NCI-H460 (cell line): ENCODE data around the gene FADS1. TPM values are rescaled to one million over a fixed set of nuclear protein-coding genes. Genes with fewer than 3 reads are reported as not detected.
A peak's percentile ranks its signal among the peaks of the same experiment; 100 is the strongest.

ENCODE experiments used
- DNase-seq: peaks from one replicate; pipeline ENCODE4 v3.0.0-alpha.2; 2016; ENCODE audit warnings: low read depth; ENCODE audit errors: extremely low read depth
- total RNA-seq: library from RNA; depleted of rRNA; stranded (reverse); fragments of >200 nt; shearing (Covaris generic); gene quantifications from 2 replicates; pipeline ENCODE4 v1.2.3, GENCODE V29; 2014

The FADS1 gene
- total RNA-seq, 1 experiment from 2014 or later: 95.9 TPM

DNA sequence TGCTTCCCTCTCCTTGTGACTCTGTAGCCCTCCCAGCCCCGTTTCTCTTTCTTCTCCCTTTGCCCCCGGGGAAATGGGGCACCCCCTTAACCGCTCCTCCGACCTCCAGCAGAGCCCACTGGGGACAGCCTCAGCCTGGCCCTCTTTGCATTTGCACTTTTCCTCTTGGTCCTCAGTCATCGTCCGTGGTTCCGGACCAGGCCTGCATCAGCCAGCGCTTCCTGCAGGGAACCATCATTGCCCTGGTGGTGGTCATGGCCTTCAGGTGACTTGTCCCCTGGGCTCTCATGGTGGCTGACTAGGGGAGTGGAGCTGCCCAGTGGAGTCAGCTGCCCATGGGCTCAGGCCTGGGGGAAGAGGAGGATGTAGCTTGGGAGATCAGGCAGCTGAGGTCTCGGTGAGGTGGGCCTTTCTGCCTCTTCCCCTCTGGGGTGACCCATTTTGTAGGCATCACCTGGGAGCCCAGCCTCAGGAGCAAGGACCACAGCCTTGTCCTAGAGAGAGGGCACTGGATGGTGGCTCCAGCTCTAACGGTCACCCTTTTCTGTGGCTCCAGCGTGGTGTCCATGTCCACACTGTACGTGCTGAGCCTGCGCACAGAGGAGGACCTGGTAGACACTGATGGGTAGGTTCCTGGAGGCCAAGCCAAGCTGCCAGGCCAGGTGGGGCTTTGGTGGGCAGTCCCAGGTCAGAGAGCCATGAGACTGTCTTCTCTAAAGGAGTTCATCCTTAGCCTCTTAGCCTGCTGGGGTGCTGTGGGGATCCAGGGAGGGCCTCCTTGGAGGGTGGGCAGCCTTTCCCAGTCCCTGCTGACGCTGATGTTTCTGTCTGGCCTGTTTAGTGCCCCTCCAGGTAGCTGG, 36.9 kb downstream of the FADS1 start:
- no peak for DNase-seq

DNA sequence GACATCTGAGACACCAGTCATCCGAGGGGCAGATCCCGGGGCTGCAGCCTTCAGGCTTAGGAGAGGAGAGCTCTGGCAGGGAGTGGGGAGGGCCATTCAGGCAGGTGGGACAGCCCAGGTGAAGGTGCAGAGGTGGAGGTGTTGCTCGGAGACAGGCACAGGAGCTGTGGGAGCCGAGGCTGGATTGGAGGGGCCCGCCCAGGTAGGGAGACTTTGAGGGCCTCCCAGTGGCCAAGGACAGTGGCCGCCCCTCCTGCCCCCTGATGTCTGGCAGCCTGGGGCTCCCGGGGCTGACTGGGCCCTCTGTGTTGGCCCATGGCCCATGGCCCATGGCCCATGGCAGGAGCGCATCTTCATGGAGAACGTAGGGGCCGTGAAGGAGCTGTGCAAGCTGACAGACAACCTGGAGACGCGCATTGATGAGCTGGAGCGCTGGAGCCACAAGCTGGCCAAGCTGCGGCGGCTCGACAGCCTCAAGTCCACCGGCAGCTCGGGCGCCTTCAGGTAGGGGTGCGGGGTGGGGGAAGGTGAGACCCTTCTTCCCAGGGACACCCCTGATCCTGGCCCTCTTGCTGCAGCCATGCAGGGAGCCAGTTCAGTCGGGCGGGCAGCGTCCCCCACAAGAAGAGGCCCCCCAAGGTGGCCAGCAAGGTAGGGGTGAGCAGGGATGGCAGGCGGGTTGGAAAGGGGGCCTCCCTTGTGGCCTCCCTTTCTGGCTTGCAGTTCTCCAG, 37.7 kb downstream of the FADS1 start:
- DNase-seq: no peak

DNA sequence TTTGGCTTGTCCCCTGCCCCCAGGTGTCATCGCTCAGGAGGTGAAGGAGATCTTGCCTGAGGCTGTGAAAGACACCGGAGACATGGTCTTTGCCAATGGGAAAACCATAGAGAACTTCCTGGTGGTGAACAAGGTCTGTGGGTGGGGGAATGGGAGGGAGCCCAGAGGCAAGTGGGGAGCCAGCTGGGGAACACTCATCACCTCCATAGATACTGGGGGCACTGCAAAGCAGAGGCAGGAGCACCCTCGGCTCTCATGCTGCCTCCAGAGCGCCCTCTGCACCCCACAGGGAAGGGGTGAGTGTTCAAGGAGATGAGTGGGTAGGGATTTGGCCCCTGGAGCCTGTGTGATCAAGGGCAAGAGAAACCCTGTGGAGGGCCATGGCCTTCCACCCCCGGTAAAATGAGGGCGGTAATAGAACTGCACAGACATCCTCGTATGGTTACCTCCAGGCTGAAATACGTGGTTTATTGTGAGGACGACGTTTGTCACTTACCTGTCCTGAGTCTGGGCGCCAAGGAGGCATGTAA, 38.4 kb downstream of the FADS1 start:
- DNase-seq: no peak

DNA sequence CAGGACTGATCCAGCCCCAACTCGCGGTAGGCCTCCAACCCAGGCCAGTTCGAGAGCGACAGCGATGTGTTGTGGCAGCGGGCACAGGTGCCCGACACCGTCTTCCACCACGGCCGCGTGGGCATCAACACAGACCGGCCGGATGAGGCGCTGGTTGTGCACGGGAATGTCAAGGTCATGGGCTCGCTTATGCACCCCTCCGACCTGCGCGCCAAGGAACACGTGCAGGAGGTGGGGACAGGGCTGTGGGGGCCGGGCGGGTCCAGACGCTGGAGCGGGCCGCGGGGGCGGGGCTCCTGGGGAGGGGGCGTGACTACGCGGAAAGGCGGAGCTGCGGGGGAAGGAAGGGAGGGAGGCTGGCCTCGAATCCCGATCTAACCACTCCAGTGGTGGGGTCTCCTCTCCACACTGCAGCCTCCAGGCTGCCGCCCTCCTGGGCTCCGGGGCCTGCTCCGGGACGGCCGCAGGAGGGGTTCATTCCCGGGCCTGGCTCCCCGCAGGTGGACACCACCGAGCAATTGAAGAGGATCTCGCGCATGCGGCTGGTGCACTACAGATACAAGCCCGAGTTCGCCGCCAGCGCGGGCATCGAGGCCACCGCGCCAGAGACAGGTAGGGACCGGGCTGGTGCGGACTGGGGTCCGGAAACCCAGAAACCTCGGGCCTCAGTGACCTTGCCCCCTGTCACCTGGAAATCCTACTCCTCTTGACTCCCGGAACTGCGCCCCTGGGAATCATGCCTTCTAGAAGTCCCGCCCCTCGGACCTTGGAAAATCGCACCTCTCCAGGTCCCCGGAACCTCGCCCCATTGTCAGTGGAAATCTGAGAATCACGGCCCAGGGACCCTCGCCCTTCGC, 39.3 kb downstream of the FADS1 start:
- no peak for DNase-seq

DNA sequence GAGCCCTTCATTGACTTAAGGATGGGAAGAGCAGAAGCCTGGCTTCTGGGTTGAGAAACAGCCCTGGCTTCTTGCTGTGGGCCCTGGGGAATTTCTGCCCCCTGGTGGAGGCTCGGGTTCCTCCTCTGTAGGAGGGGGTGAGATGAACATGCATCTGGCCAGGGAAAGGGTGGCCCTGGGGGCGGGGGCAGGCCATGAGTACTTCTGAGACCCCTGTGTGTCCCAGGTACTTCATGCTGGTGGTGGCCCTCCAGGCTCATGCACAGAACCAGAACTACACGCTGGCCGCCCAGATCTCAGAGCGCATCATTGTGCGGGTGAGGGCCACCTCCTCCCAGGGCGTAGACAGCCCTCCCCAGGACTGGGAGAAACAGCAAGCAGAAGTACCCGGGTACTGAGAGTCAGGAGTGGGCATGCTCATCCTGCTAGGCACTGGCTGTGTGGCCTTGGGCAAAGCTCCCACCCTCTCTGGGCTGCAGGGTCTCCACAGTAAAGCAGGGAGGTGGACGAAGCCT, 40.2 kb downstream of the FADS1 start:
- peak; percentile 34 for DNase-seq

DNA sequence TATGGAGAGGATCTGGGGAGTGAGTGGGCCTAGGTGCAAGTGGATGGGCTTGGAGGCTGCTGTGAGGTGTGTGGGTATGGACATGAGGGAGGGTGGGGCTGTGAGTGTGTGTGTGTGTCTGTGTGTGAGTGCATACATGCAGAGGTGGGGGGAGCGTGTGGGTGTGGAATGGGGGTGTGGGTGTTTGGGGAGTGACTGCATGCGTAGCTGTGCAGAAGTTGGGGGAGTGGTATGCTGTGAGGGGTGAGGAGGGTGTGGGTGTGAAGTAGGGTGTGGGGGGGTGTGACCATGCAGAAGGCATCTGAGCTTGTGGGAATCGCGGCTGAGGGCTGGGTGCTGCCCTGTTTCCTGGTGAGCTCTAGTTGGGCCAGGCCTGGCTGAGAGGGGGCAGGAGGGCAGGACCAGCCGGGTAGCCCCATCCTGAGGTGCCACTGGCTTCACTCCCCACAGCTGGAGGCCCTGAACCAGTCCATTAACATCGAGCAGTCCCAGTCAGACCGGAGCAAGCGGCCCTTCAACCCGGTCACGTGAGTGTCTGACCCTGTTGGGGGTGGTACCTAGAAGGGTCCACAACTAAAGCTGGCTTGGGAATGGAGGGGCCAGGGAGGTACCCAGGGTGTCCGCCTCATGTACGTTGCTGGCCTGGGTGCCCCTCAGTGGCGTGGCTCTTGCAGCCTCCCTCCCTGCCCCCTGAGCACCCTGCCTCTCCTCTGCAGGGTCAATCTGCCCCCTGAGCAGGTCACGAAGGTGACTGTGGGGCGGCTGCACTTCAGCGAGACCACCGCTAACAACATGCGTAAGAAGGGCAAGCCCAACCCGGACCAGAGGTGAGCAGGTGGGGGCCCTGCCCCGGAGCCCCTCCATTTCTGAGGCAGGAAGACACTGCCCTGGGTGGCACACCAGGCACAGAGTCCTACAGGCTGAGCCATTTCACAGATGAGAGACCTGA, 40.9 kb downstream of the FADS1 start:
- DNase-seq: no peak

DNA sequence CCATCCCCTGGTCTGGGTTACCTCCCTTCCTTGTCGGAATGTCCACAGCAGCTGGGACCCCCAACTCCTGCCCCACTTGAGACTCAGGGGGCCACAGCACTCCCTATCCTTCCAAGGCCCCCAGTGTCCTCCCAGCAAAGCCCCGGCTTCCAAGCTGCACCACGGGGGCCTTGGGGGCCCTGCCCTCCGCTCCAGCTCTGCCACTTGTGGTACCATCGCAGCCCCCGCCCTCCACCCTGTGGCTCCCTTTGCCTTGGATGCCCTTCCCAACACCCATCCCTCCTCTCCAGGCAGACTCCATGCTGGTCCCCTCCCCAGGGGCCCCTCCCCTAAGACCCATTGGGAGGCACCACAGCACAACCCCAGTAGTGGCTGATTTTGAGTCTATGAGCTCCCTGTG, 41.7 kb downstream of the FADS1 start:
- DNase-seq: no peak

DNA sequence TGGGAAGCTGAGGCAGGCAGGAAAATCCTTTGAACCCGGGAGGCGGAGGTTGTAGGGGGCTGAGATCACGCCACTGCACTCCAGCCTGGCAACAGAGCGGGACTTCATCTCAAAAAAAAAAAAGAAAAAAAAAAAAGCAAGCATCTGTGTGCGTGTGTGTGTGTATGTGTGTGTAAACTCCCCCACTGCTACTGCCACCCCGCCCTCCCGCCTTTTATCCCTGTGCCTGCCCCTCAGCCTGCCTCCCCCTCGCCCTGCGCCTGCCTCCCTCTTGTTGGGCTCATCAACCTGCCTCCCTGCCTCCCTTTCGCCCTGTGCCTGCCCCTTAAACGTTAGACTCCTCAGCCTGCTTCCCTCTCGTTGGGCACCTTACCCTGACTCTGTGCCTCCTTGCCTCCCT, 42.4 kb downstream of the FADS1 start:
- no peak for DNase-seq

DNA sequence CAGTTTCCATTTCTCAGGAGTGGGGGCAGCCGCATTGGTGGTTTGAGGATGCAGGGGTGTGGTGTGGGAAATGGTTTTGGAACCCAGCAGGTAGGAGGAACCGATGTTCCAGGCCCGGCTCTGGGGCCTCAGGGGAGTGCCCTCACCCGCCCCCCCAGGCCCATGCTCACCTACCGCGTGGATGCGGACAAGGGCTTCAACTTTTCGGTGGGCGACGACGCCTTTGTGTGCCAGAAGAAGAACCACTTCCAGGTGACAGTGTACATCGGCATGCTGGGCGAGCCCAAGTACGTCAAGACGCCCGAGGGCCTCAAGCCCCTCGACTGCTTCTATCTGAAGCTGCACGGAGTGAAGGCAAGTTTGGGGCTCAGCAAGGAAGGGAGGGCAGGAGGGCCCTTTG, 43.0 kb downstream of the FADS1 start:
- DNase-seq: no peak

DNA sequence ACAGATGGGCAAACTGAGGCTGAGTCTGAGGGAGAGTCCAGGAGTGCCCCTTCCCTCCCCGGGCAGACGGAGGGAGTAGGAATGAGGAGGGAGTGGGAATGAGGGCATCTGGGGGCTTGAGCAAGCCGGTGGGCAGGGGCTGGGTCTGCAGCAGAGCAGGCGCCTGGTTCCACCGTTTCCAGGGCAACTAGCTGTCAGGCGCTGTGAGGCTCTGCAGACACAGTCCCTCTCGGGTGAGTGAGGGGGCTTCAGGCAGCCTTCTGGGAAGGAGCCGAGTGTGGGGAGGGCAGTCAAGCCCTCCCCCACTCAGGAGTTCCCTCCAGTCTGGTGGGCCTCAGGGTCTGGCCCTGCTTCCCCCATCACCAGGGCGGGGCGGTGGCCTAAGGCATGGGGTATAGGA, 43.4 kb downstream of the FADS1 start:
- no peak for DNase-seq

DNA sequence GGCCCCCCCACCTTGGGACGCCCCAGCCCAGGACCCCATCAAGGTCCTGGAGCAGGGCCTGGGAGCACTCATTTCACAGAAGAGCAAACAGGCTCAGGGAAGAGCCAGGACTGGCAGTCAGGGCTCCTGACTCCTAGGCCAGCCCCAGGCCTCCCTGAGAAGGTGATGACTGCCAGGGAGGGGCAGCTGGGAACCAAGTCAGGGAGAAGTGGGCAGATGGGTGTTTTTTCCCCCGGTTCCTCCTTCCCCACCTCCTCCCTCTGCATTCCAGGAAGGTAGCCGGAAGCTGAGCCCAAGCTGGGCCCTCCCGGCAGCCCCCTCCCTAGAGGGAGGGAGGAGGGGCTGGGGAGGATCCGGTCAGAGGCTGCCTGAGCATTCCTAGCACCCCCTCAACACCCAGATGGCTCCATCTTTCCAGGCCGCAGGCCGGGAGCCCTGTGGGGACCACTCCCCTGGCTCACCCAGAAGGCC, 44.8 kb downstream of the FADS1 start:
- DNase-seq: no peak

DNA sequence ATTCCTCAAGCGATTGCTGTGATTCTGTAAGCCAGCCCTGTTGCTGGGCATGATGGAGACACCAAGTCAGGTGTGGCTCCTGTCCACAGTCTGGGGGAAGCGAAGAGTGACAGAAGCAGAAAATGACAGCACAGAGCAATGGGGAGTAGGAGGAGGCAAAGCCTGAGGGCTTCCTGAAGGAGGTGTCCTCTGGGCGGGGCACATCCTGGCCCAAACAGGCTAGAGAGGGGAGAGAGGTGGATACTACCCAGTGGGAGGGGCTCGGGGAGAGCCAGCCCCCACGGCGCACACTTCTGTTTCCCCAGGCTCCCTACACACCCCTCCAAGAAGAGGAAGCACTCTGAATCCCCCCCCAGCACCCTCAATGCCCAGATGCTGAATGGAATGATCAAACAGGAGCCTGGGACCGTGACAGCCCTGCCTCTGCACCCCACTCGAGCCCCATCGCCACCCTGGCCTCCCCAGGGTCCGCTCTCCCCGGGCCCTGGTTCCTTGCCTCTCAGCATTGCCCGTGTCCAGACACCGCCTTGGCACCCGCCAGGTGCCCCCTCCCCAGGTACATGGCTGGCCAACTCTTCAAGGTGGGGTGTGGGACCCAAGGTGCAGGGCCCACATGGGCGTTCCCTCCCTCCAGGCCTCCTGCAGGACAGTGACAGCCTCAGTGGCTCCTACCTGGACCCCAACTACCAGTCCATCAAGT, 45.5 kb downstream of the FADS1 start:
- DNase-seq: no peak

DNA sequence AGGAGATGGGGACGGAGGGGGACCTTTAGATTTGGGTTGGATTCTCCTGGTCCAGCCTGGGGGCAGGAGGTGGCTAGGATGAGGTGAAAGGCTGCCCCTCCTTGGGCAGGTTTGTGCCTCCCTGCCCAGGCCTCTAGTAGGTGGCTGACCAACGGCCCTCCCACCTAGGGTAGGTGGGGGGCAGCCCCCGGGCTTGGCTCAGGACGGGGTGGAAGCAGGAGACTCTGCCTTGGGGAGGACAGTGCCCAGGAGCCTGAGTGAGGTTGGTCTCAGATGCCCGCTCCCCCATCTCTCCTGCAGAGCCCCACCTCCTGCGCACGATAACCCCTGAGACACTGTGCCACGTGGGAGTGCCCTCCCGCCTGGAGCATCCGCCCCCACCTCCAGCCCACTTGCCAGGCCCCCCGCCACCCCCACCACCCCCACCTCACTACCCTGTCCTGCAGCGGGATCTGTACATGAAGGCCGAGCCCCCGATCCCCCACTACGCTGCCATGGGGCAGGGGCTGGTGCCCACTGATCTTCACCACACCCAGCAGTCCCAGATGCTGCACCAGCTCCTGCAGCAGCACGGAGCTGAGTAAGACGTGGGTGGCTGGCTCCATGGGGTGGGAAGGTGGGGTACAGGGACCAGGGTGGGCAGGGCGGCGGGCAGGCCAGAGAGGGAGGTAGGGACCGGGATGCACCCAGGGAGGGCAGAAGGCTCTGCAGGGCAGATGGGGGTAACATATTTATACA, 46.7 kb downstream of the FADS1 start:
- no peak for DNase-seq

DNA sequence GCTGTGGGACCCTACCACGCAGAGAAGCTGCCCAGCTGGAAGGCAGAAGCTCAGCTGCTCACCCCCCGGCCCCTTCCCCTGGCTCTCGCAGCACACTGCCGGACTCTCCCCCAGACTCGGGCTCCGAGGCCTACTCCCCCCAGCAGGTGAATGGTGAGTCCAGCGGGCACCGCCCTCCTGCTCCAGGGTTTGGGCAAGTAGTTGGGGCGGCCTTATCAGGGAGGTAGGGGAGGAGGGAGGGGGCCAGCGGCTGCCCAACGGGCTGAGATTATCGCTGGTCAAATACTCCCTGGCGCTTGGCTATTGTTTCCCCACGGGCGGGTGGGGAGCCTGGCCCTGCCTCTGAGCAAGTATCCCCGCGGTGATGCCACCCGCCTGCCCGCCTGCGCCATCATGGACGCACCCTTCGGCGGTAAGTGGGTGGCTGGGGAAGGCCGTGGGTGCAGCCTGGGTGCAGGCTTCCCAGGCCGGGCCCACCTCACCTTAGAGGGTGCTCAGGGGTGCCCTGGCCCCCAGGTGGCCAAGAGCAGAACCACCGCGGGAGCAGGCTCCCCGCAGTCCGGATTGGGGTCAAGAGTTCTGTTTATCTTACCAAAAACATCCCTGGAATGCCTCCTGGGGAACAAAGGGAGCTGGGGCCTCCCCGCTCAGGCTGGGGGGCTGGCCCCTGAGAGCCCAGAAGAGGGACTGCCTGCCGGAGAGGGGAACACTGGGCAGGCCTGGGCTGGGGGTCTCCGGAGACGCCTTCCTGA, 47.5 kb downstream of the FADS1 start:
- no peak for DNase-seq

DNA sequence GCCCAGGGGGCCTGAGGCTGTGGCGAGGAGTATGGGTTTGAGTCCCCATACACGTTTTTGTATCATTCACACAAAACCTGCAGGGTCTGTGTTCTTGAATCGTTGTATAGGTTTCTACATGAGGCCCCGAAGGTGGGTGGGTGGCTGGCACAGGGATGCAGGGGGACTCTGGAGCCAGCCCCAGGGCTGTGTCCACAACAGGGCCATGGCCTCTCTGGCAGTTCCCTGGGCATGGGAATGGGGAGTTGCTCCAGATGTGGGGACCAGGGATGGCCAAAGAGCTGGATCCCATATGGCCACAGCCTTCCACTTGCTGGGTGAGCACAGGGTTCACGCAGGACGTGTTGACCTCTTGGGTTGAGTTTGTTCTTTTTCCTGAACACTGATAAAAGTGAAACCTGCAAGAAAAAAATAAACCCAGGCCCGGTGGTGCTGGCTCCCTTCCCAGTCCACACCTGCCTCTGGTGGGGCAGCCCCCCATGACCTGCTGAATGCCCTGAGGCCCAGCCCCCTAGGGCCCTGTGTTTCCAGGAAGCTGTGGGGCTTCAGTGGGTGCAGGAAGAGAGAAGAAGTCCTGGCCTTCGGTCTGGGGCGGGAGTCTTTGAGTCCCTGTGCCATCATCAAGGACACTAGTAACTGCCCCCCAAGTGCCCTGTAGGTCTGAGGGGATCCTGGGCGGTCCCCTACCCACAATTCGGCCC, 48.3 kb downstream of the FADS1 start:
- no peak for DNase-seq

DNA sequence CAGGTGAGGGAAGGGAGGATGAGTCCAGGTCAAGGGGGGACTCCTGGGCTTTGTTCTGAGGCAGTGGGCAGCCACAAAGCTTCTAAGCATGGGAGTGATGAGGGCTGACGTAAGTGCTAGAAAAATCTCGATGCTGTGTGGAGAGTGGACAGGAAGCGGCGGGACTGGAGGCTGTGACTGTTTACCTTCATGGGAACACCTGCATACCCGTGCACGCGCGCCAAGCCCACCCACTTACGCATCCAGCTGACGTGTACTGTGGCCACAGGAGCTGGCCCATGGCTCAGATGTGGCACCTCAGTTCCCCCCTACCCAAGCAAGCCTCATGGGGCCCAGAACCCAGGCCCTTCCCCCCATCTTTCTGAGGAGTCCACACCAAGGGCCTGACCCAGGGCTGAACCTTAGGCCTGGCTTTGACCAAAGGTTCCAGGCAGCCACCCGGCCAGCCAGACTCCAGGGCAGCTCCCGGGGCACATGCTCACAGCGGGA, 50.4 kb downstream of the FADS1 start:
- no peak for DNase-seq
